Measurements from ENCODE around the gene USP49. TPM values are rescaled to one million over a fixed set of nuclear protein-coding genes. Genes with fewer than 3 reads are reported as not detected.
"Not testable (repeated sequence)": the region's sequence is repeated elsewhere in the genome, so short reads cannot be mapped to it uniquely, and the experiment has no call there.

USP49 gene
- 2.6 and 3.6 TPM in 2 replicates for total RNA-seq (2014; rRNA removed; shearing (Covaris generic))

DNA sequence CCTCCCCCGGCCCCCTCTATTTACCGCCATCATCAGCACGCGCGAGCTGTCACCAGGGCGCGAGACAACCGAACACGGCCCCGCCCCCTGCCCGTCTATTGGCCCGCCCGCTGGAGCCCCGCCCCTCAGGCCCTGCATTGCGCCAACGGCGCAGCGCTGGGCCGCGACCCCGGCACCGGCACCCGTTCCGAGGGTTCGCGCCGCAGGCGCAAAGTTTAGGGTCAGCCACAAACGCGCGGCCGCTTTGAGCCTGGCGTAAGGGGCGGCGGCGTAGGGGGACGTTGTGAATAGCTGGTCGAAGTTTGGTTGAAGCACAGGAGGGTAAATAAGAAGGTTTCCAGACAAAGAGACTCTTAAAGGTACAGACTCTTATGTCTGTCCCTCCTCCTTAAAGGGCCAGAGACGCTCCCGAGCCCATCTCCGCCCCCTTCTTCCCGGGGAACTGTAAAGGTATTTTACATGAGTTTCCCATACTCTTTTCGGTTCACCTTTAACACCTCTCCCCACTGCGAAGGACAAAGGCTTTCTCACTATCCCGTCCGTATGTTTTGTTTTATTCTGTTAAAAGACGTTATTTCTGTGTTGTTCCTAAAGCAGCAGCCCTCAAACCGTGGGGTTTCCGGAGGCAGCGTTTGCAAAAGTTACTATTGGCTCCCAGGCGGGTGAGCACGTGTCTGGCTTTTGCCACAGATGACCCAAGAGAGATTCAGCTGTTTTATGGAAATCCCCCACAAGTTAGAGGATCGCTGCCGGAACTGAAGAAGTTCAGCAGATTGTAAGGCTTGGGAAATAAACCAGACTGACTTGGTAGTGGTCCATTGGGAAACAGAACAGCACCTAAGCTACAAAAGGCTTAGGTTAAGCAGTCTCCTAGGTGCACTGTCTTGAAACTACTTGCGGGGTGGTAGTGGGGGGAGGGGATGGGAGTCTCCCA is at the start of gene USP49:
Gene USP49, minus strand, starts transcription at position 76 of the 934 bp plus-strand sequence. CDS start 88,392 bp downstream, outside the sequence.
- peak; percentile 83 for DNase-seq (ENCODE audit: low read depth)

GRCh38 chr6:41943456-41943855 is 48.3 kb upstream of the USP49 start:
- no peak for DNase-seq (ENCODE audit: low read depth)

DNA sequence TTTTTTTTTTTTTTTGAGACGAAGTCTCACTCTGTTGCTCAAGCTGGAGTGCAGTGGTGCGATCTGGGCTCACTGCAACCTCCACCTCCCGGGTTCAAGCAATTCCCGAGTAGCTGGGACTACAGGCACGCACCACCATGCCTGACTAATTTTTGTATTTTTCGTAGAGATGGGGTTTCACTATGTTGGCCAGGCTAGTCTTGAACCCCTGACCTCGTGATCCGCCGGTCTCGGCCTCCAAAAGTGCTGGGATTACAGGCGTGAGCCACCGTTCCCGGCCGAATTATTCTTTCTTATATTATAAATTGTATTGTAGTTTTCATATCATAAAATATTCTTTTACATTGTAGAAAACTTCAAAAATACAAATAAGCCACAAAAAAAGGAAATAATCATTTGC is 47.7 kb upstream of the USP49 start:
- DNase-seq (ENCODE audit: low read depth), result not testable (repeated sequence)

- DNase-seq (ENCODE audit: low read depth), result peak; percentile 95
These were observed 47.1 kb upstream of the USP49 start for GRCh38 chr6:41942067-41942851.

DNA sequence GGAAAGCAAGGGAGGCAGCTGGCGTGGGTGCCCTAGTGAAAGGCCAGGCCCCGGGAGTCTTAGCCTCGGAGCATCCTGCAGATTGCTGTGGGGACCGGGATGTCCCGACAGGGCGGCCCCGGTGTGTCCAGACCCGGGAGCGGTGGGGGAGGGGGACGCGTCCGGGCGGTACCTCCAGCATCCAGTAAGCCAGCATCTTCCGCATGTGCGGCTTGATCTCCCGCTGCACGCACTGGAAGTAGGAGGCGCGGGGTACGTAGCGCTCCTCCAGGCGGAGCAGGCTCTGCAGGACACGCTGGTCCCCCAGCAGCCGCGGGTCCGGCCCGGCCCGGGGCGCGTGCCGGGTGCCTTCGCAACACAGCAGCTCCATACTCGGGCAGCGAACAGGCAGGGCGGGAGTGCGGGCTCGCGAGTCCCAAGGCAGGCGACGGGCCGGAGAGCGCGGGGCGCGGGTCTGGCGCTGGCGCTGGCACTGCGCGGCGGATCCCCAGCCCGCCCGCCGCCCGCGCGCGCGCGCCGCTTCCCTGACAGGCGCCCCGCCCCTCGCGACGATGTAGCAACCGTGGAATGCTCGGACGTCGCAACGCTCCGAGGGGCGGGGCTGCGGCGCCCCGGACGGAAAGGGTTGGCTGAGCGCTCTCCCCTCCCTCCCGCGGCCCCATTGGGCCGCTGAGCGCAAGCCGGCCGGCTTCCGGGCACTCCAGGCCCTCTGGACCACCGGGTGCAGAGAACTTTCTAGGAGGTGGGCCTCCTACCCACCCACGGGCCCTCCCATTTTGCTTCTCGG is 46.3 kb upstream of the USP49 start, which contains the start of gene CCND3:
Gene CCND3, minus strand, starts transcription at position 529 of the 787 bp plus-strand sequence. Its CDS starts 159 bp downstream, at position 370.
- peak; percentile 66 for DNase-seq (ENCODE audit: low read depth)

DNA sequence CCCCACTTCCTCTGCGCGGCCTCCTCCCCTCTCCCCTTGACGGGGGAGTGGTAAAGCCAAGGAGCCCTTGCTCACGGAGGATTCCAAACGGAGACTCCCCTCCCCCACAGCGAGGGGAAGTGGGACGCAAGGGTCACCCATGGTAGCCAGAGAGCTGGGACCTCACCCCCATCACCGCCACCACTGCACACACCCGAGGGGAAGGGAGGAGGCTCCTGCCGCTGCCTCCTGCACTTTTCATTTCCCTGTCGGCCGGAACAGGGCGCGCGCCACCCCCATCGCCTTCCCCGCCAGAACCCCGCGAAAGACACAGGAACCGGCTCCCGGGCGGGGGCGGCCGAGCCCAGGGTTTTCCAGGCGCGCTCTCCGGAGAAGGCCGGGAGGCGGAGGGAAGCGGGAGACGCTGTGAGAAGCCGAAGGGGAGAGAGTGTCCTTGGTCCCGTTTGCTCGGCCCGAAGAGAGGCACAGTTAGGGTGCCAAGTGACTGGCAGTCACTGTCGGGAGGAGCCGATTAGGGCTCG is 45.6 kb upstream of the USP49 start:
- DNase-seq (ENCODE audit: low read depth), result peak; percentile 56

DNA sequence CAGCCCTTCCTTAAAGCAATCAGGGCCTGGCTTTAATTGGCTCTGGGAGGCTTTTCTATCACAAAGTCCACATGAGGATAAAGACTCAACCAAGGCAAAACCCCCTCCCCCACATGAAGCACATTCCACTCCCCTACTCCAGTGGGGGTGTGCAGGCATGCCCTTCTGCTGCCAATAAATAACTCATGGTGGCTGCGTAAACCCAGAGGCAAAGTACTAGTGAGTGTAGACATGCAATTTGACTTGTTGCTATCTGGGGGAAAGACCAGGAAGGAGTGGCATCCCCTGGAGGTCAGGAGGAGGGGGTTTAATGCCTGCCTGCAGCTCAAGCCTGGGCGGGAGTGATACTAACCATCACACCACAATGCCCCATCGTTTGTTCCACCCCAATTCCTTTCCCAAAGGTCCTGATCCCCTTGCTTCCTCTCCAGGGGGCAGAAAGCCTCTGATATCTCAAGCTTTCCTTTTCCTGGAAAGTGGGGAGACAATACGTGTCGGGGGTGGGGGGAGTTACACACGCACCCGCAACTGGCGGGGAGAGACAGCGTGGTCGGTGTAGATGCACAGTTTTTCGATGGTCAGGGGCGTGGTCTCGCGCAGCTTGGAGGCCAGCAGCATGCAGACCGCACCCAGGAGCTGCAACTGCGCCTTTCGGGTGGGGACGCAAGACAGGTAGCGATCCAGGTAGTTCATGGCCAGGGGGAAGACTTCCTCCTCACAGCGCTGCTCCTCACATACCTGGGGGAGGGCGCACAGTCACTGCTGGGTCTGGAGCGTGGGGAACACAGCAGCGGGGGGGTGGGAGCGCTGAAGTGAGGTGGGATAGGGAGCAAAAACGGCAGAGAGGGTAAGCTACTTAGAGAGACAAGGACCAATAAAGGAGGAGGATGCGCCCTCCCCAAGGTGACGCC is 44.9 kb upstream of the USP49 start:
- peak; percentile 55 for DNase-seq (ENCODE audit: low read depth)

DNA sequence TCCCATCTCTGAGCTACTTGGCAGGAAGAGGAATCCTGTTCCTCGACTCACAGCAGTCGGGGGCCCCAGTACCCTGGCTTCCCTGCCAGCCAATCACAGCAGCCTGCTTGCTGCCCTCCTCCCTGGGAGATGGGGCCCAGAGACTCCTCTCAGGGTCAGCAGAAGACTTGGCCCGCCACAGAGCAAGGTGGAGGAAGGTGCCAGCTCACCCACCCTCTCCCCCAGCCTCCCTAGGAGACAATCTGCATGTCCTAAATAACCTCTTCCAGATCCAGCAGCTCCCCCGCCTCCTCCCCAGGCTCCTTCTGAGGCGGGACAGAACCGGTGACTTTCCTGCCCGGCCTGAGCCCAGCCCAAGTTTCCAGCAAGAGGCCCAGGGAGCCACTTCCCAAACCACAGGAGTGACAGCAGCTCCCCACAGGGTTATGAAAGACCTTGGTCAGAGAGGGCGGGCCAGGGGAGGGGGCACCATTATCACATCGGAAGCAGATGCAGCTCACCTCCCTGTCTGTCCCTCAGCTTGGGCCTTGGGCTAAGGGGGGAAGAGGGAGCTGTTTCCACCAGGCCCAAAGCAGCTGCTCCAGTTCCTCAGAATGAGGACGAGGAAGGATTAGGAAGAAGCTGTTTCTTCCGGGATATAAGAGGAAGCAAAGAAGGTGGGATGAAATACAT is 44.1 kb upstream of the USP49 start:
- DNase-seq (ENCODE audit: low read depth), result peak; percentile 62

DNA sequence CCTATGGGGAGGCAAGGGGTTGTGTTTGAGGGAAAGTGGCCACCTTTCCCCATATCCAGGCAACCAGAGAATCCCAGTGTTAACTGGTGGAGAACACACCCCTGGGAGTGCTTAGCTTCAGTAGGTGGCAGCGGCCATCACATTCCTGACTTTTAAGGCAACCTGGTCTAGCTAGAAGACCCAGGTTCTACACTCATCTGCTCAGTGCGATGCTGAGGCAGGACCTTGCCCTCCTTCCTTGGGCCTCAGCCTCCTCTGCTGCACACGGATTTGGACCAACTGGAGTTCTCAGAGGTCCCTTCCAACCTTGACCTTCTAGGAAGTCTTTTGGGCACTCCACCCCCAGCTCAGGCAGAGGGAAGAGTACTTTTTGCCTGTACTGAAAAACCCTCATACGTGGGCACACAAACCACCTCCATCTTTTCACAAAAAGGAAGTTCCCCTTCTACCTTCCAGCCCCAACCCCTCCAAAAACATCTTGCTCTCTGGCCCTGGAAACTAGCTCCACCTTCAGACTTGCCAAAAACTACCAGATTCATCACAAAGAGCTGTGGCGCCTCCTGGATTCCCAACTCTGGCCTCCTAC is 43.5 kb upstream of the USP49 start:
- DNase-seq (ENCODE audit: low read depth), result no peak

- DNase-seq (ENCODE audit: low read depth), result no peak
These were observed 42.8 kb upstream of the USP49 start for GRCh38 chr6:41937861-41938574.

DNA sequence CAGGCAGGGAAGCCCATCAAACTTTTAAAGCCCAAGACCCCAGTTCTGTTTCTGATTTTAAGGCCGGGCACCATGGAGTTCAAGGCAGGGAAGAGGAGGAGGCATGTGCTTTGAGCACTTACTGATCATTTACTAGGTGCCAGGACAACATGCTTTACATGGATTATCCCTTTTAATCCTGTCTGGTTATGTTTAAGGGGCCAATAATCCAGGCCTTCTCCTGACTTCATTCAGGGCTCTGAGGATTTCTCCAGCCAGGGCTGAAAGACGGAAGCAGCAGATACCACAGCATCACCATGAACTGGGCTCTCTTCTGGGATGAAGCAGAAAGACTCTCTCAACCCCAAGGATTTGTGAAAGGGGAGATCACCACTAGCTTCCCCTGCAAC is 42.3 kb upstream of the USP49 start:
- DNase-seq (ENCODE audit: low read depth), result no peak

DNA sequence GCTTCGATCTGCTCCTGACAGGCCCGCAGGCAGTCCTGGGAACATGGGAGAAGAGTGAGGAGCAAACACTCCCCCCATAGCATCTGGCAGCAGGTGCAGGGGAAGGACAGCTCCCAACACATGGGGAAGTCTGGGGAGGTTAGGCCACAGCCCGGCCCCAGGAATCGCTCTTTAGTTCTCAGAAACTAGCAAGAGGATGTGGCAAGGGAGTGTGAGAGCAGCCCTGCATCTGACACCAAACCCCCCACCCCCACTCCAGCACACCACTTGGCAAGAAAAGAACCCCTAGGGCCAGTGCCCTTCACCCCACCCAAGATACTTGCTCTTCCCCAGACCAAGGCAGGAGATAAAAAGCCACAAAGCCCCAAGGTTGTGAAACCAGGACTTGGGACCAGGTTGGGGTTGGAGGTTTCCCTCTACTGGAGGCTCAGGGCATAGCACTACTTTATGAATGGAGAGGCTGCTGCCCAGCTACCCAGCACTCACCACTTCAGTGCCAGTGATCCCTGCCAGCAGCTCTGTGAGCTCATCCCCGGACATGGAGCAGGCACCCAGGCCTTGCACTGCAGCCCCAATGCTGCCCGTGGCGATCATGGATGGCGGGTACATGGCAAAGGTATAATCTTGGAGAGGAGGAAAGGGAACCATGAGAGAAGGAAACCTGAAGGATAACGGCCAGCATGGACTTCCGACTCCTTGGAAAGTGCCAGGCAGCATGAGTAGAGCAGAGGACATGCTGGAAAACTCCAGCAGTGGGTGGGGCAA is 41.1 kb upstream of the USP49 start:
- peak; percentile 93 for DNase-seq (ENCODE audit: low read depth)

- no peak for DNase-seq (ENCODE audit: low read depth)
These were observed 40.5 kb upstream of the USP49 start for GRCh38 chr6:41935685-41936072.

DNA sequence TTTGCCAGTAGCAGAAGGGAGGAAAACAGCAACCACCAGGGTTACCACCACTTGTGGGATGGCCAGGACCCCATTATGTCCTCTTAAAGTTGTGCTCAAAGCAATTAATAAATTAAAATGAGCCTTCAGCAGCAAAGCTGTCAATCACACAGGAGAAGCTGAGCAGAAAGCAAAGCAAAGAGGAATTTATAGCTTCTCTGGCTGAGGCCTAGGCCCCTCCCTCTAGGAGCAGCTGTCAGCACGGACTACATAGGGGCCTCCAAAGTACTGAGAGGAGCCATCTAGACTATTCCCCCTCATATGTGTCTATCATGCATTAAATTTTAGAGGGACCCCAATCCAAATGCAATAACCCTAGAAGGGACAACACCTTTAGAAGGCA is 40.0 kb upstream of the USP49 start:
- DNase-seq (ENCODE audit: low read depth), result no peak

GRCh38 chr6:41934278-41935192 is 39.4 kb upstream of the USP49 start:
- DNase-seq (ENCODE audit: low read depth), result no peak

DNA sequence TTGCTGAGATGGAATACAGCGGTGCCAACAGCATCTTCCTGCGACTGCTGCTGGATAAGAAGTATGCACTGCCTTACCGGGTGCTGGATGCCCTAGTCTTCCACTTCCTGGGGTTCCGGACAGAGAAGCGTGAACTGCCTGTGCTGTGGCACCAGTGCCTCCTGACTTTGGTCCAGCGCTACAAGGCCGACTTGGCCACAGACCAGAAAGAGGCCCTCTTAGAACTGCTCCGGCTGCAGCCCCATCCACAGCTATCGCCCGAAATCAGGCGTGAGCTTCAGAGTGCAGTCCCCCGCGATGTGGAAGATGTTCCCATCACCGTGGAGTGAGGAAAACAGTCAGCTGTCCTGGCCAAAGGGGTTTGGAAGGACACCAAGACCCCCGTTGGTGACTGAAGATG is 37.2 kb upstream of the USP49 start:
- DNase-seq (ENCODE audit: low read depth), result no peak

GRCh38 chr6:41931792-41932191 is 36.6 kb upstream of the USP49 start:
- no peak for DNase-seq (ENCODE audit: low read depth)
